NCI-H526 (cell line): ENCODE results near the gene IFRD1.
A peak's percentile ranks its signal among the peaks of the same experiment; 100 is the strongest.
"Not testable (repeated sequence)": the region's sequence is repeated elsewhere in the genome, so short reads cannot be mapped to it uniquely, and the experiment has no call there.

Experiments
- DNase-seq, 2 experiments: peaks; one replicate each; lab custom pipeline; 2025; lab: John Stamatoyannopoulos, UW

Gene IFRD1

GRCh38 chr7:112442210-112442609 is 8.1 kb upstream of the IFRD1 start:
- DNase-seq, result no peak

- DNase-seq, result no peak
Measured at GRCh38 chr7:112444505-112444904, 5.8 kb upstream of the IFRD1 start.

- DNase-seq, result no peak
Measured at GRCh38 chr7:112446431-112446830, 3.8 kb upstream of the IFRD1 start.

- no peak for DNase-seq
Measured at GRCh38 chr7:112447406-112447805, 2.9 kb upstream of the IFRD1 start.

GRCh38 chr7:112448381-112448780 is 1.9 kb upstream of the IFRD1 start:
- no peak for DNase-seq

GRCh38 chr7:112448891-112449290 is 1.4 kb upstream of the IFRD1 start:
- DNase-seq, result no peak

- peak in 1 of 2 experiments; percentile 40 for DNase-seq
Measured at GRCh38 chr7:112449353-112449752, 907 bp upstream of the IFRD1 start.

GRCh38 chr7:112450807-112451761 is 824 bp downstream of the IFRD1 start:
- DNase-seq, result peak; percentile 98 to 99

- peak in 1 of 2 experiments; percentile 64 for DNase-seq
Measured at GRCh38 chr7:112452102-112452888, 2.0 kb downstream of the IFRD1 start.

GRCh38 chr7:112453505-112454171 is 3.4 kb downstream of the IFRD1 start:
- no peak for DNase-seq

GRCh38 chr7:112454191-112454590 is 3.9 kb downstream of the IFRD1 start:
- not testable (repeated sequence) for DNase-seq

- no peak for DNase-seq
Measured at GRCh38 chr7:112459645-112460044, 9.4 kb downstream of the IFRD1 start.

GRCh38 chr7:112462236-112462635 is 12.0 kb downstream of the IFRD1 start:
- DNase-seq, result no peak

- DNase-seq, result no peak
Measured at GRCh38 chr7:112467867-112468266, 17.6 kb downstream of the IFRD1 start.

GRCh38 chr7:112470194-112470593 is 19.9 kb downstream of the IFRD1 start:
- DNase-seq, result no peak

- no peak for DNase-seq
Measured at GRCh38 chr7:112476390-112477052, 26.3 kb downstream of the IFRD1 start.

- DNase-seq, result no peak
Measured at GRCh38 chr7:112481121-112481736, 31.0 kb downstream of the IFRD1 start.

- peak; percentile 59 to 66 for DNase-seq
Measured at GRCh38 chr7:112481833-112482670, 31.8 kb downstream of the IFRD1 start.

- DNase-seq, result no peak
Measured at GRCh38 chr7:112484671-112485167, 34.5 kb downstream of the IFRD1 start.

- DNase-seq, result no peak
Measured at GRCh38 chr7:112485766-112486165, 35.5 kb downstream of the IFRD1 start.
